Keratinocyte (primary cell): Measurements from ENCODE around the gene GLT8D2. TPM values are rescaled to one million over a fixed set of nuclear protein-coding genes. Genes with fewer than 3 reads are reported as not detected.
A peak's percentile ranks its signal among the peaks of the same experiment; 100 is the strongest.

ENCODE experiments used
- DNase-seq: peaks from one replicate; pipeline ENCODE4 v3.0.0-alpha.2; 2011; ENCODE audit warnings: low read depth, missing footprints, low spot score
- FAIRE-seq: peaks from 2 replicates; lab custom pipeline; 2011; peaks lifted over from hg19 to GRCh38; lab: Jason Lieb, UNC
- H2AFZ ChIP-seq: 2 replicates; pipeline ENCODE4 v1.6.0; 2012; ENCODE audit warnings: low read length, control low read depth, inconsistent platforms; ENCODE audit not compliant: control insufficient read depth
- H3K27ac ChIP-seq: 2 replicates; pipeline ENCODE4 v1.5.1; 2011; ENCODE audit warnings: low read length; ENCODE audit not compliant: control insufficient read depth, insufficient read depth
- H3K27me3 ChIP-seq: 3 replicates; pipeline ENCODE4 v1.6.0; 2011; ENCODE audit warnings: low read length; ENCODE audit not compliant: control insufficient read depth, insufficient read depth; ENCODE audit errors: extremely low read depth
- H3K36me3 ChIP-seq, 2 experiments: 2 replicates in 1 of 2; 3 replicates in 1 of 2; pipeline ENCODE4 v1.5.1; 2011; ENCODE audit warnings: low read length in 2 of 2, mild to moderate bottlenecking in 1 of 2; ENCODE audit not compliant: control insufficient read depth in 2 of 2, insufficient read depth in 2 of 2; ENCODE audit errors: extremely low read depth in 1 of 2
- H3K4me1 ChIP-seq: 3 replicates; pipeline ENCODE4 v1.5.1; 2011; ENCODE audit warnings: low read length; ENCODE audit not compliant: control insufficient read depth, insufficient read depth; ENCODE audit errors: extremely low read depth
- H3K4me2 ChIP-seq: 3 replicates; pipeline ENCODE4 v1.6.0; 2011; ENCODE audit warnings: low read depth, low read length; ENCODE audit not compliant: control insufficient read depth, insufficient read depth; ENCODE audit errors: extremely low read depth
- H3K4me3 ChIP-seq, 3 experiments: fragments of 200-600 bp in 1 of 3; sonication (generic) in 1 of 3; 2 replicates in 2 of 3; 3 replicates in 1 of 3; pipeline ENCODE4 v1.5.1; 2011 to 2016; ENCODE audit warnings: low read length in 3 of 3, mild to moderate bottlenecking in 3 of 3, control low read depth in 2 of 3, inconsistent platforms in 1 of 3, low read depth in 1 of 3, mixed read lengths in 1 of 3, mixed run types in 1 of 3, moderate library complexity in 1 of 3; ENCODE audit not compliant: control insufficient read depth in 2 of 3, insufficient read depth in 2 of 3; ENCODE audit errors: extremely low read depth in 1 of 3
- H3K79me2 ChIP-seq: 2 replicates; pipeline ENCODE4 v1.6.0; 2012; ENCODE audit warnings: low read length; ENCODE audit not compliant: control insufficient read depth, insufficient read depth
- H3K9ac ChIP-seq: 3 replicates; pipeline ENCODE4 v1.6.0; 2011; ENCODE audit warnings: low read length; ENCODE audit not compliant: control insufficient read depth, insufficient read depth; ENCODE audit errors: extremely low read depth
- H3K9me1 ChIP-seq: 3 replicates; pipeline ENCODE4 v1.6.0; 2011; ENCODE audit warnings: low read length; ENCODE audit not compliant: control insufficient read depth, insufficient read depth; ENCODE audit errors: extremely low read depth
- H3K9me3 ChIP-seq: 2 replicates; pipeline ENCODE4 v1.5.1; 2012; ENCODE audit warnings: low read depth, low read length; ENCODE audit not compliant: control insufficient read depth
- H4K20me1 ChIP-seq: 3 replicates; pipeline ENCODE4 v1.6.0; 2011; ENCODE audit warnings: low read length; ENCODE audit not compliant: control insufficient read depth, insufficient read depth; ENCODE audit errors: extremely low read depth
- EZH2 ChIP-seq: IDR thresholded peaks from one replicate; pipeline ENCODE4 v1.6.1; 2012; ENCODE audit warnings: inconsistent platforms, mild to moderate bottlenecking, low read length, moderate library complexity
- dilution Hi-C: fragments of 300-500 bp; cut with MboI; formaldehyde crosslinking; loops from one replicate; pipeline ENCODE4 v1.7.0; 2020; ENCODE audit warnings: low sequenced_read_pairs; ENCODE audit not compliant: extremely low pct_ligation_motif_present
- polyA plus RNA-seq, 5 experiments: library from polyadenylated mRNA; depleted of rRNA in 3 of 5; stranded (reverse) in 3 of 5; stranded (forward) in 1 of 5; unstranded in 1 of 5; fragments of >200 nt; gene quantifications; 1 replicate in 1 of 5; 2 replicates in 3 of 5; 3 replicates in 1 of 5; pipeline versions ENCODE4 v1.2.1 to v1.2.3, GENCODE V29; 2011 to 2012; ENCODE audit warnings: missing spikeins in 2 of 5, low read depth in 1 of 5, low replicate concordance in 1 of 5
- TF ChIP-seq, protein P1 (sequence below), 3 experiments: IDR thresholded peaks in 1 of 3; conservative IDR thresholded peaks in 1 of 3; optimal IDR thresholded peaks in 1 of 3; 2 replicates in 2 of 3; 3 replicates in 1 of 3; pipeline versions ENCODE3 to v1.5.1; 2011; ENCODE audit warnings: low read length in 3 of 3, mild to moderate bottlenecking in 3 of 3, moderate library complexity in 2 of 3, control low read depth in 1 of 3, inconsistent platforms in 1 of 3; ENCODE audit not compliant: insufficient read depth in 2 of 3; ENCODE audit errors: extremely low read depth in 1 of 3

Gene GLT8D2
- polyA plus RNA-seq, 1 donor (not counting 4 experiments of a cell fraction or from before 2014, with no cell fraction given), result 1.4 TPM

DNA sequence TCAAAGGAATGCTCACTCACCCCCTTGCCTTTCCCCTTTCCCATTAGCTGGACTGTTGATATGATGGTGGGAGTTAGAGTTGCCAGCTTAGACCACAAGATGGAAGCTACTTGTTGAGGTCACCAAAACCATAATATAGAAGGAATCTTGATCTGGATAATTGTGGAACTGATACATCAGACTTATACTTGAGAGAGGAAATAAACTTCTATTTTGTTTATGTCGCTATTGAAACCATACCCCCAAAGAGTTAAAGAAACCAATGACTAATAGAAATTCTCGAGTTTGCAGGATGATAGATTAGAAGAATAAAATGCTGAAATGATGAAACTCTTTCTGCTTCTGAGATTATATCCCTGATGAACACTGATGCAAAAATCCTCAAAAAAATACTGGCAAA, 46.4 kb downstream of the GLT8D2 start:
- no peaks in the 10 kb centered on the region for H3K9me1 ChIP-seq
- no peak for FAIRE-seq
- peaks cover 10% of the 10 kb centered on the region for H3K4me1 ChIP-seq
- TF ChIP-seq, protein P1, sequence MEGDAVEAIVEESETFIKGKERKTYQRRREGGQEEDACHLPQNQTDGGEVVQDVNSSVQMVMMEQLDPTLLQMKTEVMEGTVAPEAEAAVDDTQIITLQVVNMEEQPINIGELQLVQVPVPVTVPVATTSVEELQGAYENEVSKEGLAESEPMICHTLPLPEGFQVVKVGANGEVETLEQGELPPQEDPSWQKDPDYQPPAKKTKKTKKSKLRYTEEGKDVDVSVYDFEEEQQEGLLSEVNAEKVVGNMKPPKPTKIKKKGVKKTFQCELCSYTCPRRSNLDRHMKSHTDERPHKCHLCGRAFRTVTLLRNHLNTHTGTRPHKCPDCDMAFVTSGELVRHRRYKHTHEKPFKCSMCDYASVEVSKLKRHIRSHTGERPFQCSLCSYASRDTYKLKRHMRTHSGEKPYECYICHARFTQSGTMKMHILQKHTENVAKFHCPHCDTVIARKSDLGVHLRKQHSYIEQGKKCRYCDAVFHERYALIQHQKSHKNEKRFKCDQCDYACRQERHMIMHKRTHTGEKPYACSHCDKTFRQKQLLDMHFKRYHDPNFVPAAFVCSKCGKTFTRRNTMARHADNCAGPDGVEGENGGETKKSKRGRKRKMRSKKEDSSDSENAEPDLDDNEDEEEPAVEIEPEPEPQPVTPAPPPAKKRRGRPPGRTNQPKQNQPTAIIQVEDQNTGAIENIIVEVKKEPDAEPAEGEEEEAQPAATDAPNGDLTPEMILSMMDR (optimal IDR thresholded peaks at IDR 0.05 in 1 of 3, IDR thresholded peaks at IDR 0.05 in 1 of 3, conservative IDR thresholded peaks at IDR 0.05 in 1 of 3; ENCODE audit: extremely low read depth in 1 of 3, insufficient read depth in 2 of 3, low read length in 3 of 3), result no peak
- no peak for TF ChIP-seq EZH2
- H3K9ac ChIP-seq, result no peak overlapping the region
- dilution Hi-C loops, result no loop called here
- no peak for DNase-seq
- H3K36me3 ChIP-seq, result no peaks in the 10 kb centered on the region
- H3K27ac ChIP-seq, result no peak overlapping the region
- no peaks in the 10 kb centered on the region for H4K20me1 ChIP-seq
- H3K4me2 ChIP-seq, result no peak overlapping the region
- no peaks in the 10 kb centered on the region for H3K9me3 ChIP-seq
- peaks cover 4% of the 10 kb centered on the region for H3K27me3 ChIP-seq
- H3K4me3 ChIP-seq, result no peak overlapping the region
- H2AFZ ChIP-seq, result no peak overlapping the region
- H3K79me2 ChIP-seq, result no peaks in the 10 kb centered on the region

DNA sequence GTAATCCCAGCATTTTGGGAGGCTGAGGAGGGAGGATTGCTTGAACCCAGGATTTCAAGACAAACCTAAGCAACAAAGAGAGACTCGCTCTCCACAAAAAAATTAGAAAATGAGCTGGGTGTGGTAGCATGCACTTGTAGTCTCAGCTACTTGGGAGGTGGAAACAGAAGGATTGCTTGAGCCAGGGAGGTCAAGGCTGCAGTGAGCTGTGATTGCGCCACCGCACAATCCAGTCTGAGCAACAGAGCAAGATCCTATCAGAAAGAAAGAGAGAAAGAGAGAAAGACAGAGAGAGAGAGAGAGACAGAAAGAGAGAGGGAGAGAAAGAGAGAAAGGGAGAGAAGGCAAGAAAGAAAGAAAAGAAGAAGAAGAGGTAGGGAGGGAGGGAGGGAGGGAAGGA, 47.3 kb downstream of the GLT8D2 start:
- Histone ChIP-seq H3K36me3 (no peaks in the 10 kb centered on the region), H3K4me2 (no peak overlapping the region), H3K27ac (no peak overlapping the region), H3K4me1 (peaks cover 10% of the 10 kb centered on the region), H3K9ac (no peak overlapping the region), H3K9me1 (no peaks in the 10 kb centered on the region), H3K79me2 (no peaks in the 10 kb centered on the region), H3K27me3 (peaks cover 4% of the 10 kb centered on the region), H3K4me3 (no peak overlapping the region), H2AFZ (no peak overlapping the region), H4K20me1 (no peaks in the 10 kb centered on the region), H3K9me3 (no peaks in the 10 kb centered on the region)
- TF ChIP-seq, protein P1 (optimal IDR thresholded peaks at IDR 0.05 in 1 of 3, IDR thresholded peaks at IDR 0.05 in 1 of 3, conservative IDR thresholded peaks at IDR 0.05 in 1 of 3; ENCODE audit: extremely low read depth in 1 of 3, insufficient read depth in 2 of 3, low read length in 3 of 3), result no peak
- no peak for TF ChIP-seq EZH2
- dilution Hi-C loops, result no loop called here
- DNase-seq (no peak), FAIRE-seq (peak; percentile 13)
